AG04449 (cell line): ENCODE results near the gene ROCK2.
"Not testable (repeated sequence)": the region's sequence is repeated elsewhere in the genome, so short reads cannot be mapped to it uniquely, and the experiment has no call there.

ENCODE experiments used
- CTCF ChIA-PET: fragments of 350-600 bp; formaldehyde crosslinking; extraction: SDS; loops from one replicate; lab custom pipeline; 2021; ENCODE audit warnings: antibody characterized with exemption; lab: Yijun Ruan, JAX
- POLR2A ChIA-PET: fragments of 400-600, 350-600 bp; formaldehyde crosslinking; extraction: SDS; loops from one replicate; lab custom pipeline; 2020; ENCODE audit warnings: antibody characterized with exemption, inconsistent platforms; lab: Yijun Ruan, JAX
- DNase-seq: peaks from one replicate; pipeline ENCODE4 v3.0.0-alpha.2; 2010; ENCODE audit warnings: low read depth, low spot score
- H3K4me3 ChIP-seq: 2 replicates; pipeline ENCODE4 v1.5.1; 2011; ENCODE audit warnings: low read depth, mild to moderate bottlenecking, control low read depth, low read length
- CTCF ChIP-seq: IDR thresholded peaks from one replicate; pipeline ENCODE4 v1.5.1; 2011; ENCODE audit warnings: mild to moderate bottlenecking, moderate library complexity, low read length, control low read depth, inconsistent platforms; ENCODE audit not compliant: insufficient read depth; ENCODE audit errors: missing control alignments

ROCK2 gene

GRCh38 chr2:11166476-11166875 lies 178.0 kb downstream of the ROCK2 start:
- CTCF ChIA-PET: no interaction called here

GRCh38 chr2:11165046-11165445 lies 179.4 kb downstream of the ROCK2 start:
- DNase-seq, H3K4me3 ChIP-seq, POLR2A ChIA-PET, CTCF ChIA-PET: not testable (repeated sequence)

More at GRCh38 chr2:11166476-11166875, 178.0 kb downstream of the ROCK2 start:
- POLR2A ChIA-PET: no interaction called here
- TF ChIP-seq CTCF: no peak
- no peak overlapping the region for H3K4me3 ChIP-seq
- no peak for DNase-seq

GRCh38 chr2:11163439-11164317 lies 180.8 kb downstream of the ROCK2 start:
- H3K4me3 ChIP-seq: no peak overlapping the region
- POLR2A ChIA-PET: no interaction called here
- CTCF ChIA-PET: interaction anchor here (1.2 to 1.4 kb wide), 2 partner anchors 31 to 44 kb away, joined by 3 to 7 read pairs; a partner anchor contains a TSS
- no peak for DNase-seq
- no peak for TF ChIP-seq CTCF

GRCh38 chr2:11161747-11162146 lies 182.7 kb downstream of the ROCK2 start:
- DNase-seq: no peak
- ChIA-PET CTCF (interaction anchor here (0.6 kb wide), 1 partner anchor 289 kb away, joined by 3 read pairs; no protein-coding TSS in a partner anchor), POLR2A (no interaction called here)
- TF ChIP-seq CTCF: no peak
- H3K4me3 ChIP-seq: no peak overlapping the region

GRCh38 chr2:11160731-11161455 lies 183.5 kb downstream of the ROCK2 start:
- ChIA-PET POLR2A (no interaction called here), CTCF (no interaction called here)
- H3K4me3 ChIP-seq: no peak overlapping the region
- DNase-seq: no peak
- TF ChIP-seq CTCF: no peak

- no peak for DNase-seq
- no peak overlapping the region for H3K4me3 ChIP-seq
- ChIA-PET POLR2A (no interaction called here), CTCF (interaction anchor here (1.4 kb wide), 1 partner anchor 27 kb away, joined by 3 read pairs; a partner anchor contains a TSS)
- TF ChIP-seq CTCF: no peak
Observed at GRCh38 chr2:11160256-11160655, 184.2 kb downstream of the ROCK2 start.
